ENCODE measurements around the gene KICS2.

KICS2 gene

GRCh38 chr12:64173456-64173855 lies 48.6 kb downstream of the KICS2 start:
- DNase-seq (ENCODE audit: low read depth) = no peak
